HepG2 (cell line): Measurements from ENCODE around the gene FKBP1C. TPM values are rescaled to one million over a fixed set of nuclear protein-coding genes. Genes with fewer than 3 reads are reported as not detected.

ENCODE experiments used
- ATAC-seq: fragments of 200-7000 bp; cut with Tn5 transposase; 3 replicates; pipeline ENCODE4 v1.9.1; 2020; ENCODE audit warnings: mild to moderate bottlenecking, moderate library complexity
- BruUV-seq: library from RNA; stranded (reverse); fragments of 400-500 nt; replicated peaks from 2 replicates; lab custom pipeline; 2021; lab: Mats Ljungman, UMichigan
- CTCF ChIA-PET: fragments of 300-600 bp; formaldehyde crosslinking; extraction: SDS; loops from one replicate; lab custom pipeline; 2021; ENCODE audit warnings: low total read pairs, inconsistent platforms, low intra/inter-chr PET ratio; lab: Yijun Ruan, JAX
- POLR2A ChIA-PET: fragments of 350-600 bp; sonication (Branson Sonifier 250); formaldehyde crosslinking; loops from one replicate; lab custom pipeline; 2020; ENCODE audit warnings: antibody characterized with exemption, inconsistent platforms; lab: Yijun Ruan, JAX
- DNase-seq: peaks from one replicate; pipeline ENCODE4 v3.0.0-alpha.2; 2015; ENCODE audit warnings: low spot score
- FAIRE-seq: peaks from 3 replicates; lab custom pipeline; 2011; peaks lifted over from hg19 to GRCh38; lab: Jason Lieb, UNC
- H2AFZ ChIP-seq: one replicate; pipeline ENCODE4 v1.6.1; 2011; ENCODE audit warnings: low read length, inconsistent platforms
- H3K27ac ChIP-seq: fragments of 300-600 bp; 3 replicates; pipeline ENCODE4 v1.8.0; 2011; ENCODE audit warnings: mixed run types, mild to moderate bottlenecking, mixed read lengths, low read length, inconsistent platforms; ENCODE audit not compliant: insufficient read depth; ENCODE audit errors: extremely low read length
- H3K27me3 ChIP-seq, 2 experiments: fragments of 200-600 bp in 1 of 2; 2 replicates in 1 of 2; 3 replicates in 1 of 2; pipeline versions ENCODE4 v1.6.0 to v1.8.0; 2011; ENCODE audit warnings: low read length in 2 of 2, mild to moderate bottlenecking in 2 of 2, moderate library complexity in 2 of 2, inconsistent platforms in 1 of 2; ENCODE audit not compliant: insufficient read depth in 2 of 2, control insufficient read depth in 1 of 2
- H3K36me3 ChIP-seq, 2 experiments: fragments of 200-600 bp in 1 of 2; replicated peaks in 1 of 2; 2 replicates in 1 of 2; 3 replicates in 1 of 2; pipeline versions ENCODE4 v1.5.1 to v1.8.0; 2011; ENCODE audit warnings: low read length in 2 of 2, inconsistent platforms in 1 of 2; ENCODE audit not compliant: insufficient read depth in 2 of 2, control insufficient read depth in 1 of 2
- H3K4me1 ChIP-seq: 2 replicates; pipeline ENCODE4 v1.5.1; 2012; ENCODE audit warnings: low read length, inconsistent platforms; ENCODE audit not compliant: insufficient read depth
- H3K4me2 ChIP-seq: 2 replicates; pipeline ENCODE4 v1.6.0; 2011; ENCODE audit warnings: low read depth, low read length, inconsistent platforms
- H3K4me3 ChIP-seq, 3 experiments: fragments of 200-600 bp in 1 of 3; sonication (generic), shearing (Covaris generic) in 1 of 3; replicated peaks in 1 of 3; 2 replicates each; pipeline ENCODE4 v1.5.1; 2011 to 2016; ENCODE audit warnings: low read length in 3 of 3, inconsistent platforms in 2 of 3, low read depth in 2 of 3, mild to moderate bottlenecking in 2 of 3, control low read depth in 1 of 3, mixed read lengths in 1 of 3; ENCODE audit not compliant: insufficient read depth in 1 of 3
- H3K79me2 ChIP-seq: one replicate; pipeline ENCODE4 v1.6.1; 2011; ENCODE audit warnings: low read length, inconsistent platforms; ENCODE audit not compliant: insufficient read depth
- H3K9ac ChIP-seq: 2 replicates; pipeline ENCODE4 v1.6.0; 2011; ENCODE audit warnings: mild to moderate bottlenecking, low read depth, low read length, inconsistent platforms; ENCODE audit not compliant: insufficient read depth
- H3K9me3 ChIP-seq: 2 replicates; pipeline ENCODE4 v1.5.1; 2012; ENCODE audit warnings: mild to moderate bottlenecking, low read length
- H4K20me1 ChIP-seq: 2 replicates; pipeline ENCODE4 v1.6.0; 2011; ENCODE audit warnings: inconsistent platforms, mild to moderate bottlenecking, low read length, moderate library complexity; ENCODE audit not compliant: insufficient read depth
- AGO2 ChIP-seq: fragments of 200-400 bp; formaldehyde crosslinking; optimal IDR thresholded peaks from 2 replicates; pipeline ENCODE3; 2017; ENCODE audit warnings: mild to moderate bottlenecking, low read depth, low read length, moderate library complexity
- ETV5 ChIP-seq: IDR thresholded peaks from 2 replicates; pipeline ENCODE4 v1.6.1; 2018; ENCODE audit warnings: missing biosample characterization, missing genetic modification reagents, inconsistent platforms, borderline replicate concordance
- KDM2A ChIP-seq: sonication (generic); formaldehyde crosslinking; IDR thresholded peaks from 2 replicates; pipeline ENCODE4 v1.4.0; 2020; ENCODE audit warnings: low read depth, missing genetic modification reagents, borderline replicate concordance
- NR2F1 ChIP-seq, 2 experiments: fragments of 450-650 bp in 1 of 2; formaldehyde crosslinking in 1 of 2; IDR thresholded peaks; 2 replicates each; pipeline versions ENCODE4 v1.5.0 to v1.6.1; 2016 to 2020; ENCODE audit warnings: mild to moderate bottlenecking in 1 of 2, missing compliant biosample characterization in 1 of 2, missing genetic modification reagents in 1 of 2, moderate library complexity in 1 of 2
- NR2F2 ChIP-seq: IDR thresholded peaks from 2 replicates; pipeline ENCODE4 v1.6.1; 2012; ENCODE audit warnings: low read depth, inconsistent platforms, borderline replicate concordance
- PHB2 ChIP-seq: fragments of 450-650 bp; IDR thresholded peaks from 2 replicates; pipeline ENCODE4 v1.6.1; 2018; ENCODE audit not compliant: partially characterized antibody
- TBX2 ChIP-seq: sonication (generic); formaldehyde crosslinking; IDR thresholded peaks from 2 replicates; pipeline ENCODE4 v1.5.0; 2020; ENCODE audit warnings: missing genetic modification reagents, mild to moderate bottlenecking, borderline replicate concordance
- ZNF124 ChIP-seq: sonication (generic); formaldehyde crosslinking; IDR thresholded peaks from 2 replicates; pipeline ENCODE4 v1.4.0; 2020; ENCODE audit warnings: missing genetic modification reagents
- ZNF260 ChIP-seq: sonication (generic); formaldehyde crosslinking; IDR thresholded peaks from 2 replicates; pipeline ENCODE4 v1.4.0; 2020; ENCODE audit warnings: missing genetic modification reagents, low read depth, mild to moderate bottlenecking, borderline replicate concordance
- ZNF766 ChIP-seq: sonication (generic); formaldehyde crosslinking; IDR thresholded peaks from 2 replicates; pipeline ENCODE4 v1.5.0; 2020; ENCODE audit warnings: missing genetic modification reagents, borderline replicate concordance
- ZNF816 ChIP-seq: sonication (generic); formaldehyde crosslinking; IDR thresholded peaks from 2 replicates; pipeline ENCODE4 v1.8.0; 2022; ENCODE audit warnings: missing genetic modification reagents, mild to moderate bottlenecking, borderline replicate concordance
- ZSCAN9 ChIP-seq: IDR thresholded peaks from 2 replicates; pipeline ENCODE4 v1.6.1; 2016; ENCODE audit warnings: borderline replicate concordance
- WGBS: methylation state at CpG from one replicate; pipeline ENCODE4 v1.1.6; 2017; ENCODE audit warnings: low lambda C conversion rate; 5-methylcytosine and 5-hydroxymethylcytosine counted together
- in situ Hi-C: cut with HindIII; loops from 2 replicates; pipeline ENCODE4 v1.10.0; 2017; ENCODE audit warnings: low pct_unique_long_range_greater_than_20kb; ENCODE audit not compliant: extremely low pct_ligation_motif_present
- intact Hi-C: fragments of 100-400 bp; cut with micrococcal nuclease; formaldehyde crosslinking; loops from one replicate; pipeline ENCODE4 v1.10.0; 2022; ENCODE audit not compliant: unreplicated experiment
- polyA plus RNA-seq, 8 experiments: library from polyadenylated mRNA; depleted of rRNA in 3 of 8; stranded (reverse) in 7 of 8; unstranded in 1 of 8; fragments of >200 nt; fragmentation: Illumina TruSeq in 4 of 8; extraction: Trizol in 4 of 8; gene quantifications; 2 replicates each; pipeline versions ENCODE4 v1.2.1 to v1.2.3, GENCODE V29; 2011 to 2016; ENCODE audit warnings: low read depth in 4 of 8, missing spikeins in 1 of 8, mixed read lengths in 1 of 8; ENCODE audit not compliant: insufficient read depth in 1 of 8
- total RNA-seq, 5 experiments: library from RNA; depleted of rRNA; stranded (reverse); fragments of >200 nt; fragmentation: Illumina TruSeq; extraction: Trizol; gene quantifications; 2 replicates each; pipeline ENCODE4 v1.2.3, GENCODE V29; 2016; ENCODE audit warnings: low read depth in 1 of 5
- TF ChIP-seq, protein P1 (sequence below): sonication (generic); formaldehyde crosslinking; IDR thresholded peaks from 2 replicates; pipeline ENCODE4 v1.4.0; 2020; ENCODE audit warnings: missing genetic modification reagents, borderline replicate concordance
- TF ChIP-seq, protein P2 (sequence below): sonication (generic); formaldehyde crosslinking; IDR thresholded peaks from 2 replicates; pipeline ENCODE4 v1.5.1; 2020; ENCODE audit warnings: missing genetic modification reagents, mild to moderate bottlenecking, borderline replicate concordance
- TF ChIP-seq, protein P3 (sequence below): sonication (generic); formaldehyde crosslinking; IDR thresholded peaks from 2 replicates; pipeline ENCODE4 v1.4.0; 2020; ENCODE audit warnings: missing genetic modification reagents

Gene FKBP1C
- total and polyA plus RNA-seq, 2 of the 13 experiments (the other 11 are each of a cell fraction or from before 2014, with no cell fraction given): 0.64 to 3.2 TPM

GRCh38 chr6:63246581-63246980 lies 35.3 kb downstream of the FKBP1C start:
- ATAC-seq: no peak
- no peak overlapping the region for H3K4me3 ChIP-seq
- POLR2A ChIA-PET: no interaction called here
- no peaks in the 10 kb centered on the region for H4K20me1 ChIP-seq
- H3K79me2 ChIP-seq: no peaks in the 10 kb centered on the region
- no peaks in the 10 kb centered on the region for H3K36me3 ChIP-seq
- no peak for DNase-seq
- intact Hi-C loops (no loop called here), in situ Hi-C loops (no loop called here)
- FAIRE-seq: no peak
- H3K27me3 ChIP-seq: no peaks in the 10 kb centered on the region
- no TSS peak for BruUV-seq
- no peak overlapping the region for H3K4me2 ChIP-seq
- no peaks in the 10 kb centered on the region for H3K9me3 ChIP-seq
- H3K4me1 ChIP-seq: 0 out of 2 replicates have a peak, but pooled peaks cover 4% of the 10 kb centered on the region
- H3K9ac ChIP-seq: no peak overlapping the region
- H2AFZ ChIP-seq: no peak overlapping the region
- CTCF ChIA-PET: no interaction called here
- no peak overlapping the region for H3K27ac ChIP-seq
- no peak for TF ChIP-seq ZNF260

DNA sequence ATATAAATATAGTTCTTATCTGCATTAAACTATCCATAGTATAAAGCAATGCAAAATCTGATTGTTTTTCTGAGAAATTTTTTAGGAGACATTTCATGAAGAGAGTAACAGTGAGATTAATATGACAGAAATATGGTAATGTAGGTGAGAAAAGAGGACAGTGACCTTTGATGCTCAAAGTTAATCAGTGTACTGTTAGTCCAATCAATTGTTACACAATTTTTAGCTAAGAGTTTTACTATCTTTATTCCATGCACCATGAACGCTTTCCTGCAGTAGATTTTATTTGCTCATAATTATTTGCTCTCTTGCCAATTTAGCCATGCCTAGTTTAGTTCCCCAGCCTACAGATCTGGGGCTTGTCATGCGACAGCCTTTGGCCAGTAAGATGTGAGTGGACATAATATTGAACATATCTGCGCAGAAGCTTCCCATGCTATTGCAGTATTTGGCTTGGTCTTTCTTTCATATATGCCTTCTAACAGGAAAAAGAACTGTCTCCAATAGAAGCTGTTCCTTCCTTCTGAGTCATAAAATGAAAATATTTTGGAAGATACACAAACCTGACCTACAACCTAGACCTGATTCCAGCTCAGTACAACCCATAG lies 38.7 kb downstream of the FKBP1C start:
- no peak for DNase-seq
- H3K4me3 ChIP-seq: no peak overlapping the region
- FAIRE-seq: no peak
- H3K9ac ChIP-seq: no peak overlapping the region
- H3K36me3 ChIP-seq: no peaks in the 10 kb centered on the region
- no peak overlapping the region for H3K4me2 ChIP-seq
- WGBS: 31% methylated on average over 3 of the region's 3 CpGs
- no peaks in the 10 kb centered on the region for H3K9me3 ChIP-seq
- H3K27me3 ChIP-seq: no peaks in the 10 kb centered on the region
- no peaks in the 10 kb centered on the region for H4K20me1 ChIP-seq
- ChIA-PET POLR2A (no interaction called here), CTCF (no interaction called here)
- in situ Hi-C loops: no loop called here
- BruUV-seq: no TSS peak
- no peak for ATAC-seq
- H3K79me2 ChIP-seq: no peaks in the 10 kb centered on the region
- intact Hi-C loops: no loop called here
- no peak overlapping the region for H3K27ac ChIP-seq
- H2AFZ ChIP-seq: no peak overlapping the region
- 0 out of 2 replicates have a peak, but pooled peaks cover 4% of the 10 kb centered on the region for H3K4me1 ChIP-seq
- no peak for TF ChIP-seq NR2F1 (CRISPR knock-in tag; IDR thresholded peaks at IDR 0.05)
- TF ChIP-seq, protein P1, sequence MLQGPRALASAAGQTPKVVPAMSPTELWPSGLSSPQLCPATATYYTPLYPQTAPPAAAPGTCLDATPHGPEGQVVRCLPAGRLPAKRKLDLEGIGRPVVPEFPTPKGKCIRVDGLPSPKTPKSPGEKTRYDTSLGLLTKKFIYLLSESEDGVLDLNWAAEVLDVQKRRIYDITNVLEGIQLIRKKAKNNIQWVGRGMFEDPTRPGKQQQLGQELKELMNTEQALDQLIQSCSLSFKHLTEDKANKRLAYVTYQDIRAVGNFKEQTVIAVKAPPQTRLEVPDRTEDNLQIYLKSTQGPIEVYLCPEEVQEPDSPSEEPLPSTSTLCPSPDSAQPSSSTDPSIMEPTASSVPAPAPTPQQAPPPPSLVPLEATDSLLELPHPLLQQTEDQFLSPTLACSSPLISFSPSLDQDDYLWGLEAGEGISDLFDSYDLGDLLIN (CRISPR knock-in tag): no peak
- no peak for TF ChIP-seq ZNF124 (CRISPR knock-in tag)
- no peak for TF ChIP-seq AGO2
- TF ChIP-seq TBX2 (CRISPR knock-in tag): no peak
- TF ChIP-seq ZSCAN9 (CRISPR knock-in tag): no peak
- TF ChIP-seq KDM2A (CRISPR knock-in tag): no peak
- TF ChIP-seq, protein P2, sequence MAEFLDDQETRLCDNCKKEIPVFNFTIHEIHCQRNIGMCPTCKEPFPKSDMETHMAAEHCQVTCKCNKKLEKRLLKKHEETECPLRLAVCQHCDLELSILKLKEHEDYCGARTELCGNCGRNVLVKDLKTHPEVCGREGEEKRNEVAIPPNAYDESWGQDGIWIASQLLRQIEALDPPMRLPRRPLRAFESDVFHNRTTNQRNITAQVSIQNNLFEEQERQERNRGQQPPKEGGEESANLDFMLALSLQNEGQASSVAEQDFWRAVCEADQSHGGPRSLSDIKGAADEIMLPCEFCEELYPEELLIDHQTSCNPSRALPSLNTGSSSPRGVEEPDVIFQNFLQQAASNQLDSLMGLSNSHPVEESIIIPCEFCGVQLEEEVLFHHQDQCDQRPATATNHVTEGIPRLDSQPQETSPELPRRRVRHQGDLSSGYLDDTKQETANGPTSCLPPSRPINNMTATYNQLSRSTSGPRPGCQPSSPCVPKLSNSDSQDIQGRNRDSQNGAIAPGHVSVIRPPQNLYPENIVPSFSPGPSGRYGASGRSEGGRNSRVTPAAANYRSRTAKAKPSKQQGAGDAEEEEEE (CRISPR knock-in tag): no peak
- no peak for TF ChIP-seq NR2F2
- TF ChIP-seq PHB2: no peak
- no peak for TF ChIP-seq ZNF816 (CRISPR knock-in tag)
- TF ChIP-seq, protein P3, sequence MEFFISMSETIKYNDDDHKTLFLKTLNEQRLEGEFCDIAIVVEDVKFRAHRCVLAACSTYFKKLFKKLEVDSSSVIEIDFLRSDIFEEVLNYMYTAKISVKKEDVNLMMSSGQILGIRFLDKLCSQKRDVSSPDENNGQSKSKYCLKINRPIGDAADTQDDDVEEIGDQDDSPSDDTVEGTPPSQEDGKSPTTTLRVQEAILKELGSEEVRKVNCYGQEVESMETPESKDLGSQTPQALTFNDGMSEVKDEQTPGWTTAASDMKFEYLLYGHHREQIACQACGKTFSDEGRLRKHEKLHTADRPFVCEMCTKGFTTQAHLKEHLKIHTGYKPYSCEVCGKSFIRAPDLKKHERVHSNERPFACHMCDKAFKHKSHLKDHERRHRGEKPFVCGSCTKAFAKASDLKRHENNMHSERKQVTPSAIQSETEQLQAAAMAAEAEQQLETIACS (CRISPR knock-in tag): no peak
- no peak for TF ChIP-seq ZNF766
- TF ChIP-seq ETV5 (CRISPR knock-in tag): no peak
